H1 (cell line): ENCODE data around the gene IFI27L1.
A peak's percentile ranks its signal among the peaks of the same experiment; 100 is the strongest.

Experiments used
- CEBPB ChIP-seq: IDR thresholded peaks from 2 replicates; pipeline ENCODE4 v1.6.1; 2012; ENCODE audit warnings: low read depth, low read length
- JUN ChIP-seq: IDR thresholded peaks from 2 replicates; pipeline ENCODE4 v1.6.1; 2011; ENCODE audit warnings: low read depth, mild to moderate bottlenecking, improper control_type of control experiment, low read length
- POLR2A ChIP-seq, 2 experiments: IDR thresholded peaks; 1 replicate in 1 of 2; 2 replicates in 1 of 2; pipeline ENCODE4 v1.6.1; 2011; ENCODE audit warnings: low read depth in 2 of 2, low read length in 2 of 2, mild to moderate bottlenecking in 2 of 2; ENCODE audit errors: control extremely low read depth in 1 of 2
- RAD21 ChIP-seq, 2 experiments: IDR thresholded peaks in 1 of 2; conservative IDR thresholded peaks in 1 of 2; 2 replicates each; pipeline ENCODE4 v1.6.1; 2011; ENCODE audit warnings: low read depth in 2 of 2, low read length in 2 of 2, improper control_type of control experiment in 1 of 2, inconsistent platforms in 1 of 2, mild to moderate bottlenecking in 1 of 2, moderate library complexity in 1 of 2
- SUZ12 ChIP-seq: fragments of 200-600 bp; sonication (generic); IDR thresholded peaks from 2 replicates; pipeline ENCODE4 v1.6.1; 2012; ENCODE audit warnings: mild to moderate bottlenecking, inconsistent platforms, low read length, moderate library complexity, mixed read lengths
- TAF1 ChIP-seq: IDR thresholded peaks from 2 replicates; pipeline ENCODE4 v1.6.1; 2011; ENCODE audit warnings: mild to moderate bottlenecking, low read depth, low read length
- TCF12 ChIP-seq: IDR thresholded peaks from 2 replicates; pipeline ENCODE4 v1.6.1; 2011; ENCODE audit warnings: low read depth, mild to moderate bottlenecking, low read length
- ZNF274 ChIP-seq: IDR thresholded peaks from 2 replicates; pipeline ENCODE4 v1.7.0; 2012; ENCODE audit warnings: low read length, borderline replicate concordance; ENCODE audit errors: extremely low read depth
- TF ChIP-seq, protein P1 (sequence below), 3 experiments: IDR thresholded peaks; 1 replicate in 2 of 3; 2 replicates in 1 of 3; pipeline versions ENCODE4 v1.5.1 to v1.6.1; 2011; ENCODE audit warnings: low read length in 3 of 3, mild to moderate bottlenecking in 3 of 3, inconsistent platforms in 2 of 3, low read depth in 1 of 3, moderate library complexity in 1 of 3; ENCODE audit not compliant: insufficient read depth in 1 of 3; ENCODE audit errors: control extremely low read depth in 1 of 3
- TF ChIP-seq, protein P2 (sequence below): IDR thresholded peaks from 2 replicates; pipeline ENCODE4 v1.6.1; 2012; ENCODE audit warnings: inconsistent platforms

DNA sequence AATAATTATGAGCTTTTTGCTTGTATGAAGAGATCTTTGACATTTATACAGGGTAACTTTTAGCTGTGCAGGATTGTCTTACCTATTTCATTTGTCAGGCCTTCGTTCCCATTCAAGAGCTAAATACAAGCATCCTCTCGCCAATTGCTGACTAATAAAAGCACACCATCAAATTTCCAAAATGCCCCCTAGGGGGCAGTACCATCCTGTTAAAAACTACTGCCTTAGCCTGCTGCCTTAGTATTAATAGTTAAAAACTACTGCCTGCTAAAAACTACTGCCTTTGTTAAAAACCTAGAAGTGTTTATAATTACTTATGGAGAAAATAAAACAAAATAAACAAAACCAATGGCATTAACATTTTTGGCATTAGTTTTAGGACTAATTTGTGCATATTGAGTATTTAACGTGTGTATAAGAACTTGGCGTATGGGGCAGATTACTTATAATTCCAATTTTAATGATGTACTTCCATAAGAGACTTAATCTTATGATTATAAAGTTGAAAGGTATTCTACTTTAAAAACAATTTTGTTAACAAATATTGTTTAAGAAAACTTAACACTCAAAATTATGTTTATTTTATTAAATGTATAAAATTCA is 51.3 kb downstream of the IFI27L1 start:
- TF ChIP-seq, protein P1, sequence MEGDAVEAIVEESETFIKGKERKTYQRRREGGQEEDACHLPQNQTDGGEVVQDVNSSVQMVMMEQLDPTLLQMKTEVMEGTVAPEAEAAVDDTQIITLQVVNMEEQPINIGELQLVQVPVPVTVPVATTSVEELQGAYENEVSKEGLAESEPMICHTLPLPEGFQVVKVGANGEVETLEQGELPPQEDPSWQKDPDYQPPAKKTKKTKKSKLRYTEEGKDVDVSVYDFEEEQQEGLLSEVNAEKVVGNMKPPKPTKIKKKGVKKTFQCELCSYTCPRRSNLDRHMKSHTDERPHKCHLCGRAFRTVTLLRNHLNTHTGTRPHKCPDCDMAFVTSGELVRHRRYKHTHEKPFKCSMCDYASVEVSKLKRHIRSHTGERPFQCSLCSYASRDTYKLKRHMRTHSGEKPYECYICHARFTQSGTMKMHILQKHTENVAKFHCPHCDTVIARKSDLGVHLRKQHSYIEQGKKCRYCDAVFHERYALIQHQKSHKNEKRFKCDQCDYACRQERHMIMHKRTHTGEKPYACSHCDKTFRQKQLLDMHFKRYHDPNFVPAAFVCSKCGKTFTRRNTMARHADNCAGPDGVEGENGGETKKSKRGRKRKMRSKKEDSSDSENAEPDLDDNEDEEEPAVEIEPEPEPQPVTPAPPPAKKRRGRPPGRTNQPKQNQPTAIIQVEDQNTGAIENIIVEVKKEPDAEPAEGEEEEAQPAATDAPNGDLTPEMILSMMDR (IDR thresholded peaks at IDR 0.05; ENCODE audit: control extremely low read depth in 1 of 3, insufficient read depth in 1 of 3, low read depth in 1 of 3, low read length in 3 of 3), result peak in 2 of 3 experiments; percentile 64 to 68; a peak in 3 of 4 replicates
- no peak for TF ChIP-seq POLR2A (IDR thresholded peaks at IDR 0.05; ENCODE audit: control extremely low read depth in 1 of 2, low read depth in 2 of 2, low read length in 2 of 2)
- no peak for TF ChIP-seq SUZ12
- no peak for TF ChIP-seq CEBPB
- no peak for TF ChIP-seq TAF1
- TF ChIP-seq, protein P2, sequence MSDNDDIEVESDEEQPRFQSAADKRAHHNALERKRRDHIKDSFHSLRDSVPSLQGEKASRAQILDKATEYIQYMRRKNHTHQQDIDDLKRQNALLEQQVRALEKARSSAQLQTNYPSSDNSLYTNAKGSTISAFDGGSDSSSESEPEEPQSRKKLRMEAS, result no peak
- no peak for TF ChIP-seq JUN
- peak; percentile 74 to 78 for TF ChIP-seq RAD21 (IDR thresholded peaks at IDR 0.05 in 1 of 2, conservative IDR thresholded peaks at IDR 0.05 in 1 of 2; ENCODE audit: low read depth in 2 of 2, low read length in 2 of 2)
- TF ChIP-seq ZNF274, result no peak
- TF ChIP-seq TCF12, result no peak
